Muscle of arm (tissue), 12 donors: Measurements from ENCODE around the gene SOX21. TPM values are rescaled to one million over a fixed set of nuclear protein-coding genes. Genes with fewer than 3 reads are reported as not detected.

ENCODE experiments used
- DNase-seq: peaks from one replicate; pipeline ENCODE4 v3.0.0-alpha.2; 2013
- polyA plus RNA-seq, 12 donors: library from polyadenylated mRNA; unstranded; fragments of 120-200 nt; gene quantifications; one replicate each; pipeline ENCODE4 v1.2.1, GENCODE V29; 2013; ENCODE audit not compliant: insufficient read length in 12 of 12

Gene SOX21
- polyA plus RNA-seq, 12 donors, result 0.11 to 7.3 (median 3.2) TPM; not detected in 8

GRCh38 chr13:94679614-94680013 is 32.7 kb downstream of the SOX21 start:
- DNase-seq, result no peak

DNA sequence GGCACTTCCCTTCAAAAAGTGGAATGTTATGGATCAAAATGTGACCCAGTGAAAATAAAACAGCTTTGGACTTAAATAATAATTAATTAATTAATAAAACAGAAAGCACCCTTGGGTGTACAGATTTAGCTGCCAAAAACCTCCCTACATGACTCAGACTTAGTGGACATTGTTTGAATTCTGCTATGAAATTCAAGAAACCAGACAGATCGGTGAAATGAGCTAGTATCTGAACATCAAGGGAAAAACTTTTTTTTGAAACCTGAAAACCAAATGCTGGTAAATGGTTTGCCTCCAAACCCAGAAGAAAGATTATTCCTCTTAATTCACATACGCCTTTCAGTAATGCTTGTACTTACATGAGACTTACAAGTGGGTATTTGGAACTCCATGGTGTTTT is 33.5 kb downstream of the SOX21 start:
- DNase-seq, result no peak

DNA sequence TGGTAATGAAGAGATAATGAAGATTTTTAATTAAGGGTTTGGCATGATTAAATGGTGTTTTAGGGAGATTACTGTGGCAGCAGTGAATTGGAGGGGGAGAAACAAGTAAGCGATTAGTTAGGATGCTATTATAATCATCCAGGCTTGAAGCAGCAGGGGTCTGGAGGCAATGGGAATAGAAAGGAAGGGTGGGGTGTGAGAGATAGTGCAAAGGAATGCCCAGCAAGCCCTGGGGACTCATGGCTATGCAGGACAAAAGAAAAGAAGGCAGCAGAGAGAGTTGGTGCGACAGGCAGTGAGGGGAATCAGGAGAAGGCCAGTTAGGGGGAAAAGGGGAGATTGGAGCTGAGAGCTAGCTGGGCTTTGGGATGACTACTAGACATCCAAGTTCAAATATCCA is 34.5 kb downstream of the SOX21 start:
- DNase-seq, result no peak

GRCh38 chr13:94674609-94675348 is 37.6 kb downstream of the SOX21 start:
- no peak for DNase-seq

- DNase-seq, result no peak
Observed at GRCh38 chr13:94673851-94674250, 38.5 kb downstream of the SOX21 start.

DNA sequence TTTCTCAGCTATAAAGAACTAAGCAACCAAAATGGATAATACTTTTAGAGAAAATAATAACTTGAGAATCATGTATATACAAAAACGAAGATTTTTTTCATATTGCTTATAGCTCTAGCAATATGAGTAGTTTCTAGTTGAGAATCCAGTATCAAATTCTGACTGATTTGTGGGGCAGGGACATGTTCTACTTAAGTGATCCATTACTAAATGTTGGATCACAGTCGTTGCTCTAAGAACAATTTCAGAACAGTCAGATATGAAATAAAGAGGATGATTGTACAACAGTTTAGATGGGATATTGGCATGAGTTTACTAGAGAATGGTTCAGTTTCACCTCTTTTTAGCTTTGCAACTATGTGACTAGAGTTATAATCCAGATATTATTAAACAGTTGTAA is 39.9 kb downstream of the SOX21 start:
- no peak for DNase-seq

GRCh38 chr13:94667190-94667589 is 45.2 kb downstream of the SOX21 start:
- DNase-seq, result no peak

DNA sequence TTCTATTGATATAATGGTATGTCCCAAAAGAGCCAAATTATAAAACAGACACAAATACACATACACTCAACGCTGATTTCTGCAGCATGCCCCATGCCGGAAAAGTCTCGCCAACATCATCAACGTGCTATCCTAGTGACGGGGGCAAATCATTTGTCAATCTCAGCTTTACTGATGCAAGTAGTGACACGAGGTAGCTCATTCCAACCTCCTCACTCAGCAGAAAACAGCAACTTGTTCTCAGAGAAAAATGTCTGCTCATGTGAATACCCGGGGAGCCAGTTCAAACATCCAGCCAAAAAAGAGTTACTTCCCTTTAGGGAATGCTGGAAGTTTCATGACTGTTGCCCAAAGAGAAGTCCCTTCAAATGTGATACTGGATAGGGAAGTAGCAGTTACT is 46.3 kb downstream of the SOX21 start:
- DNase-seq, result no peak

DNA sequence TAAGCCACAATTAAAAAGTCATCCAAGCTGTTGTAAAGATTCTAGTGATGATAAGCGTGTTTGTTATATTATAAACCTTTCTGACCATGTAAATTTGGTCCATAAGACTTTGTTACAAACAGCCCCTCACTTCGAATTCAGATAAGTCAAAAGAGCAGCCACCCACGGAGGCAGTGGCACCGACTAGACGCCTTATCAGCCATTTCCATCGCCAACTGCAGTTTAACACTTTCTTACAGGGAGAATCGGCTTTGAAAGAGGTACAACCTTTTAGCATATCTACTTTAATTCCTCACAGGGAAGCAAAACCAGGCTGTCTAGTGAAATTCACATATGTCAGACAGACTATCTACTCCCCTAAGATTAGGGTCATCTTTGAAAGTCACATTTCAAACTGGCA is 47.5 kb downstream of the SOX21 start:
- no peak for DNase-seq

GRCh38 chr13:94662274-94662945 is 49.9 kb downstream of the SOX21 start:
- DNase-seq, result no peak

GRCh38 chr13:94661406-94661805 is 50.9 kb downstream of the SOX21 start:
- no peak for DNase-seq

- DNase-seq, result no peak
Observed at GRCh38 chr13:94660695-94661326, 51.5 kb downstream of the SOX21 start.

Other genes starting within 250 kb of the SOX21 start
- gene DCT, start 232.9 kb downstream of the SOX21 start, polyA plus RNA-seq, result 10 to 100 TPM in 2 of 12 donors, 1 to 10 TPM in 1, under 1 TPM in 7, not detected in 2; 0.10 to 52.6 (median 0.54) TPM
- 10 to 100 TPM in 9 of 12 donors, 1 to 10 TPM in 2, not detected in 1; 8.4 to 13.9 (median 11.2) TPM for gene TGDS, start 116.4 kb downstream of the SOX21 start, polyA plus RNA-seq
- gene GPR180, start 110.7 kb downstream of the SOX21 start, polyA plus RNA-seq, result 1 to 10 TPM in 11 of 12 donors, not detected in 1; 3.8 to 9.8 (median 7.1) TPM